ENCODE measurements around the gene ST6GALNAC4.

GRCh38 chr9:127862075-127863011 is 54.5 kb downstream of the ST6GALNAC4 start:
- no peak for TF ChIP-seq CTCF (IDR thresholded peaks at IDR 0.05)
- no peak for TF ChIP-seq ZFX (IDR thresholded peaks at IDR 0.05; ENCODE audit: borderline replicate concordance)
